GM19193 (cell line): ENCODE data around the gene HHIP.

Experiments
- POLR2A ChIP-seq: IDR thresholded peaks from 4 replicates; pipeline ENCODE4 v1.6.1; 2011; ENCODE audit not compliant: insufficient read depth, insufficient read length; ENCODE audit errors: extremely low read depth

The HHIP gene

GRCh38 chr4:144645631-144646522, at the start of gene HHIP:
TSS of gene HHIP (plus strand) at chr4:144646156. CDS start at chr4:144646676, 520 bp downstream.
- no peak for TF ChIP-seq POLR2A

GRCh38 chr4:144597171-144597570, 48.8 kb upstream of the HHIP start:
- no peak for TF ChIP-seq POLR2A

- no peak for TF ChIP-seq POLR2A
These were observed 46.3 kb upstream of the HHIP start for GRCh38 chr4:144599621-144600020.

GRCh38 chr4:144611850-144612249, 34.1 kb upstream of the HHIP start:
- no peak for TF ChIP-seq POLR2A

- no peak for TF ChIP-seq POLR2A
These were observed 30.9 kb upstream of the HHIP start for GRCh38 chr4:144614850-144615585.

- no peak for TF ChIP-seq POLR2A
These were observed 24.3 kb upstream of the HHIP start for GRCh38 chr4:144621681-144622080.

- TF ChIP-seq POLR2A = no peak
These were observed 18.3 kb upstream of the HHIP start for GRCh38 chr4:144627663-144628076.

- no peak for TF ChIP-seq POLR2A
These were observed 12.7 kb upstream of the HHIP start for GRCh38 chr4:144633215-144633614.

- TF ChIP-seq POLR2A = no peak
These were observed 10.8 kb upstream of the HHIP start for GRCh38 chr4:144634978-144635747.

GRCh38 chr4:144644368-144645101, 1.4 kb upstream of the HHIP start:
- no peak for TF ChIP-seq POLR2A

GRCh38 chr4:144645102-144645630, 790 bp upstream of the HHIP start:
- no peak for TF ChIP-seq POLR2A

GRCh38 chr4:144646523-144647094, 653 bp downstream of the HHIP start:
- TF ChIP-seq POLR2A = no peak

- no peak for TF ChIP-seq POLR2A
These were observed 1.2 kb downstream of the HHIP start for GRCh38 chr4:144647095-144647561.

GRCh38 chr4:144647590-144647989, 1.6 kb downstream of the HHIP start:
- TF ChIP-seq POLR2A = no peak

GRCh38 chr4:144648042-144648441, 2.1 kb downstream of the HHIP start:
- TF ChIP-seq POLR2A = no peak

GRCh38 chr4:144649646-144650045, 3.7 kb downstream of the HHIP start:
- TF ChIP-seq POLR2A = no peak
